IPS-15b (cell line): ENCODE data around the gene STK39.

Experiments
- H3K27me3 ChIP-seq: one replicate; pipeline ENCODE4 v1.6.1; 2013; ENCODE audit warnings: low read length; ENCODE audit not compliant: control insufficient read depth, insufficient read depth
- H3K36me3 ChIP-seq: one replicate; pipeline ENCODE4 v1.6.1; 2013; ENCODE audit warnings: low read length; ENCODE audit not compliant: control insufficient read depth, insufficient read depth
- H3K4me1 ChIP-seq: one replicate; pipeline ENCODE4 v1.6.1; 2013; ENCODE audit warnings: mild to moderate bottlenecking, low read length; ENCODE audit not compliant: control insufficient read depth, insufficient read depth
- H3K4me3 ChIP-seq: one replicate; pipeline ENCODE4 v1.5.1; 2013; ENCODE audit warnings: low read depth, low read length
- H3K9ac ChIP-seq: one replicate; pipeline ENCODE4 v1.6.1; 2013; ENCODE audit warnings: low read depth, mild to moderate bottlenecking, low read length
- H3K9me3 ChIP-seq: one replicate; pipeline ENCODE4 v1.6.1; 2013; ENCODE audit warnings: mild to moderate bottlenecking, low read length; ENCODE audit not compliant: control insufficient read depth, insufficient read depth

Gene STK39

GRCh38 chr2:168201584-168202116, 45.7 kb downstream of the STK39 start:
- Histone ChIP-seq H3K9me3 (no peaks in the 10 kb centered on the region), H3K4me1 (peaks cover 6% of the 10 kb centered on the region), H3K9ac (no peak overlapping the region), H3K36me3 (no peaks in the 10 kb centered on the region), H3K4me3 (no peak overlapping the region), H3K27me3 (no peaks in the 10 kb centered on the region)

- H3K27me3 ChIP-seq = no peaks in the 10 kb centered on the region
- no peaks in the 10 kb centered on the region for H3K9me3 ChIP-seq
- H3K9ac ChIP-seq = no peak overlapping the region
- peaks cover 6% of the 10 kb centered on the region for H3K4me1 ChIP-seq
- H3K36me3 ChIP-seq = no peaks in the 10 kb centered on the region
- H3K4me3 ChIP-seq = no peak overlapping the region
Observed at GRCh38 chr2:168200930-168201583, 46.3 kb downstream of the STK39 start.

- no peak overlapping the region for H3K9ac ChIP-seq
- H3K36me3 ChIP-seq = no peaks in the 10 kb centered on the region
- no peaks in the 10 kb centered on the region for H3K9me3 ChIP-seq
- H3K4me3 ChIP-seq = no peak overlapping the region
- H3K4me1 ChIP-seq = no peaks in the 10 kb centered on the region
- no peaks in the 10 kb centered on the region for H3K27me3 ChIP-seq
Observed at GRCh38 chr2:168198476-168199207, 48.8 kb downstream of the STK39 start.

GRCh38 chr2:168196764-168197180, 50.6 kb downstream of the STK39 start:
- Histone ChIP-seq H3K4me3 (no peak overlapping the region), H3K36me3 (no peaks in the 10 kb centered on the region), H3K9me3 (no peaks in the 10 kb centered on the region), H3K27me3 (no peaks in the 10 kb centered on the region), H3K4me1 (no peaks in the 10 kb centered on the region), H3K9ac (no peak overlapping the region)

GRCh38 chr2:168194784-168195522, 52.4 kb downstream of the STK39 start:
- Histone ChIP-seq H3K36me3 (no peaks in the 10 kb centered on the region), H3K4me1 (peaks cover 15% of the 10 kb centered on the region), H3K27me3 (no peaks in the 10 kb centered on the region), H3K4me3 (no peak overlapping the region), H3K9ac (no peak overlapping the region), H3K9me3 (no peaks in the 10 kb centered on the region)

GRCh38 chr2:168192839-168193616, 54.4 kb downstream of the STK39 start:
- Histone ChIP-seq H3K4me1 (peaks cover 17% of the 10 kb centered on the region), H3K9me3 (no peaks in the 10 kb centered on the region), H3K4me3 (no peak overlapping the region), H3K27me3 (no peaks in the 10 kb centered on the region), H3K9ac (no peak overlapping the region), H3K36me3 (no peaks in the 10 kb centered on the region)

GRCh38 chr2:168191955-168192785, 55.2 kb downstream of the STK39 start:
- Histone ChIP-seq H3K4me3 (no peak overlapping the region), H3K9ac (no peak overlapping the region), H3K9me3 (no peaks in the 10 kb centered on the region), H3K36me3 (no peaks in the 10 kb centered on the region), H3K4me1 (peaks cover 17% of the 10 kb centered on the region), H3K27me3 (no peaks in the 10 kb centered on the region)

- no peak overlapping the region for H3K9ac ChIP-seq
- H3K4me1 ChIP-seq = peaks cover 25% of the 10 kb centered on the region
Observed at GRCh38 chr2:168190590-168191336, 56.6 kb downstream of the STK39 start.

GRCh38 chr2:168189835-168190569, 57.4 kb downstream of the STK39 start:
- no peaks in the 10 kb centered on the region for H3K9me3 ChIP-seq
- H3K9ac ChIP-seq = no peak overlapping the region

More at GRCh38 chr2:168190590-168191336, 56.6 kb downstream of the STK39 start:
- Histone ChIP-seq H3K9me3 (no peaks in the 10 kb centered on the region), H3K27me3 (no peaks in the 10 kb centered on the region), H3K4me3 (no peak overlapping the region), H3K36me3 (no peaks in the 10 kb centered on the region)

GRCh38 chr2:168188002-168188401, 59.4 kb downstream of the STK39 start:
- Histone ChIP-seq H3K9me3 (no peaks in the 10 kb centered on the region), H3K4me3 (no peak overlapping the region), H3K9ac (no peak overlapping the region), H3K36me3 (no peaks in the 10 kb centered on the region), H3K4me1 (peaks cover 34% of the 10 kb centered on the region), H3K27me3 (peaks cover 11% of the 10 kb centered on the region)

More at GRCh38 chr2:168189835-168190569, 57.4 kb downstream of the STK39 start:
- H3K4me1 ChIP-seq = peaks cover 30% of the 10 kb centered on the region
- no peaks in the 10 kb centered on the region for H3K27me3 ChIP-seq
- H3K4me3 ChIP-seq = peak overlapping the region; percentile 5
- no peaks in the 10 kb centered on the region for H3K36me3 ChIP-seq
